DMS53 treated with DMSO at 0.1 percent for 48 hours (cell line): ENCODE measurements around the gene PRL.

Experiments used
- DNase-seq: peaks from one replicate; lab custom pipeline; 2025; ENCODE audit not compliant: unreplicated experiment; lab: John Stamatoyannopoulos, UW

PRL gene

GRCh38 chr6:22295145-22295544 is 1.7 kb downstream of the PRL start:
- no peak for DNase-seq

GRCh38 chr6:22294301-22294700 is 2.5 kb downstream of the PRL start:
- DNase-seq, result no peak

- DNase-seq, result no peak
These were observed 6.8 kb downstream of the PRL start for GRCh38 chr6:22290045-22290444.

- DNase-seq, result no peak
These were observed 8.1 kb downstream of the PRL start for GRCh38 chr6:22288721-22289120.

- no peak for DNase-seq
These were observed 12.2 kb downstream of the PRL start for GRCh38 chr6:22284666-22285065.

GRCh38 chr6:22281341-22282085 is 15.3 kb downstream of the PRL start:
- no peak for DNase-seq

- no peak for DNase-seq
These were observed 17.4 kb downstream of the PRL start for GRCh38 chr6:22279427-22279826.

- no peak for DNase-seq
These were observed 25.8 kb downstream of the PRL start for GRCh38 chr6:22271081-22271480.

- DNase-seq, result no peak
These were observed 33.1 kb downstream of the PRL start for GRCh38 chr6:22263748-22264147.

GRCh38 chr6:22254886-22255285 is 42.0 kb downstream of the PRL start:
- no peak for DNase-seq

- no peak for DNase-seq
These were observed 42.7 kb downstream of the PRL start for GRCh38 chr6:22253955-22254655.

- DNase-seq, result no peak
These were observed 45.5 kb downstream of the PRL start for GRCh38 chr6:22251348-22251747.

GRCh38 chr6:22250486-22250885 is 46.4 kb downstream of the PRL start:
- no peak for DNase-seq

- no peak for DNase-seq
These were observed 47.0 kb downstream of the PRL start for GRCh38 chr6:22249711-22250350.

- DNase-seq, result peak; percentile 7
These were observed 48.1 kb downstream of the PRL start for GRCh38 chr6:22248513-22249308.

GRCh38 chr6:22247916-22248482 is 48.8 kb downstream of the PRL start:
- DNase-seq, result no peak

- DNase-seq, result no peak
These were observed 56.8 kb downstream of the PRL start for GRCh38 chr6:22240025-22240424.

GRCh38 chr6:22239261-22239921 is 57.4 kb downstream of the PRL start:
- no peak for DNase-seq

GRCh38 chr6:22238861-22239260 is 58.0 kb downstream of the PRL start:
- DNase-seq, result no peak

GRCh38 chr6:22237526-22237925 is 59.3 kb downstream of the PRL start:
- DNase-seq, result no peak
